Osteoblast (primary cell): ENCODE data around the gene FYB2. TPM values are rescaled to one million over a fixed set of nuclear protein-coding genes. Genes with fewer than 3 reads are reported as not detected.

ENCODE experiments used
- DNase-seq: peaks from one replicate; pipeline ENCODE4 v3.0.0; 2011; ENCODE audit warnings: low spot score, mixed read lengths; ENCODE audit not compliant: insufficient read length; ENCODE audit errors: missing footprints
- H2AFZ ChIP-seq: 2 replicates; pipeline ENCODE4 v1.6.0; 2011; ENCODE audit warnings: mild to moderate bottlenecking, low read length
- H3K27ac ChIP-seq: 2 replicates; pipeline ENCODE4 v1.5.1; 2011; ENCODE audit warnings: mild to moderate bottlenecking, low read depth, low read length, moderate library complexity
- H3K27me3 ChIP-seq: 2 replicates; pipeline ENCODE4 v1.6.0; 2012; ENCODE audit warnings: mild to moderate bottlenecking, control low read depth, inconsistent platforms, low read length, moderate library complexity; ENCODE audit not compliant: insufficient read depth
- H3K36me3 ChIP-seq: 2 replicates; pipeline ENCODE4 v1.5.1; 2011; ENCODE audit warnings: mild to moderate bottlenecking, low read length, control low read depth, moderate library complexity; ENCODE audit not compliant: insufficient read depth
- H3K4me1 ChIP-seq: 2 replicates; pipeline ENCODE4 v1.5.1; 2011; ENCODE audit warnings: mild to moderate bottlenecking, low read length, control low read depth, moderate library complexity; ENCODE audit not compliant: insufficient read depth
- H3K4me2 ChIP-seq: 2 replicates; pipeline ENCODE4 v1.6.0; 2011; ENCODE audit warnings: mild to moderate bottlenecking, low read length; ENCODE audit not compliant: insufficient read depth
- H3K4me3 ChIP-seq: fragments of 200-600 bp; sonication (generic); 3 replicates; pipeline ENCODE4 v1.5.1; 2012; ENCODE audit warnings: mild to moderate bottlenecking, low read length, inconsistent platforms; ENCODE audit not compliant: insufficient read depth
- H3K79me2 ChIP-seq: 2 replicates; pipeline ENCODE4 v1.6.0; 2012; ENCODE audit warnings: mild to moderate bottlenecking, low read length, control low read depth, inconsistent platforms; ENCODE audit not compliant: insufficient read depth
- H3K9me3 ChIP-seq: 2 replicates; pipeline ENCODE4 v1.5.1; 2011; ENCODE audit warnings: low read depth, low read length, control low read depth
- H4K20me1 ChIP-seq: 2 replicates; pipeline ENCODE4 v1.6.0; 2012; ENCODE audit warnings: mild to moderate bottlenecking, low read length, control low read depth; ENCODE audit not compliant: insufficient read depth
- CTCF ChIP-seq: IDR thresholded peaks from 2 replicates; pipeline ENCODE4 v1.5.1; 2011; ENCODE audit warnings: mild to moderate bottlenecking, low read depth, low read length, moderate library complexity; ENCODE audit errors: extremely low read depth
- total RNA-seq: library from RNA; depleted of rRNA; stranded (reverse); fragments of >200 nt; gene quantifications from 2 replicates; pipeline ENCODE4 v1.2.3, GENCODE V29; 2012

Gene FYB2
- total RNA-seq, 1 donor = not detected

GRCh38 chr1:56830052-56830451, 10.8 kb upstream of the FYB2 start:
- Histone ChIP-seq H3K4me2 (no peak overlapping the region), H4K20me1 (no peaks in the 10 kb centered on the region), H3K9me3 (no peaks in the 10 kb centered on the region), H3K27me3 (no peaks in the 10 kb centered on the region), H3K79me2 (no peaks in the 10 kb centered on the region), H3K27ac (no peak overlapping the region), H2AFZ (no peak overlapping the region), H3K4me3 (no peak overlapping the region), H3K4me1 (peaks cover 10% of the 10 kb centered on the region), H3K36me3 (no peaks in the 10 kb centered on the region)
- no peak for TF ChIP-seq CTCF
- no peak for DNase-seq

- no peak overlapping the region for H3K4me2 ChIP-seq
- peaks cover 7% of the 10 kb centered on the region for H3K4me1 ChIP-seq
- no peaks in the 10 kb centered on the region for H3K9me3 ChIP-seq
- peaks cover 6% of the 10 kb centered on the region for H3K27me3 ChIP-seq
- no peak for TF ChIP-seq CTCF
- no peak overlapping the region for H2AFZ ChIP-seq
- no peaks in the 10 kb centered on the region for H3K36me3 ChIP-seq
- no peak overlapping the region for H3K27ac ChIP-seq
- H4K20me1 ChIP-seq = no peaks in the 10 kb centered on the region
- no peak for DNase-seq
- no peak overlapping the region for H3K4me3 ChIP-seq
- H3K79me2 ChIP-seq = no peaks in the 10 kb centered on the region
Measured at GRCh38 chr1:56827711-56828110, 8.5 kb upstream of the FYB2 start.

GRCh38 chr1:56825436-56825835, 6.2 kb upstream of the FYB2 start:
- no peak for DNase-seq
- no peak overlapping the region for H3K4me2 ChIP-seq
- peaks cover 4% of the 10 kb centered on the region for H3K4me1 ChIP-seq
- no peak for TF ChIP-seq CTCF
- H3K4me3 ChIP-seq = no peak overlapping the region
- H4K20me1 ChIP-seq = no peaks in the 10 kb centered on the region
- H3K27ac ChIP-seq = no peak overlapping the region
- no peak overlapping the region for H2AFZ ChIP-seq
- H3K79me2 ChIP-seq = no peaks in the 10 kb centered on the region
- no peaks in the 10 kb centered on the region for H3K36me3 ChIP-seq
- H3K9me3 ChIP-seq = no peaks in the 10 kb centered on the region
- peaks cover 6% of the 10 kb centered on the region for H3K27me3 ChIP-seq

DNA sequence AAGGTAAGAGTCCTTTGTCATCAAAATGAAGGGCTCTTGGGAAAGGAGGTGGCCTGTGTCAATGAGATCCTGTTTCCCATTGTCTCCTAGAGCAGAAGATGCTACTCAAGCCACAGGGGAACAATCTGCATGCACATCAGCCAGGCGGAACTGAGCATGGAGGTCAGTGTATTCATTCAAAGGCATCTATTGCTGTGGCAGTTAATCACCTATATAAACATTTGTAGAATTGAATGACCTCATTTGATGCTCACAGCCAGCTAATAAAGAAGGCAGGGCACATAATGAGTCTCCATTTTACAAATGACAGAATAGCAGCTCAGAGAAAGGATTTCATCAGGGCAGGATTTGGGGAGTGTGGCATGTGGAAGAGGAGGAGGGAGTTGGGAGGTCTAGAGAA, 5.7 kb upstream of the FYB2 start:
- H2AFZ ChIP-seq = no peak overlapping the region
- H3K9me3 ChIP-seq = no peaks in the 10 kb centered on the region
- H3K4me2 ChIP-seq = no peak overlapping the region
- H3K36me3 ChIP-seq = no peaks in the 10 kb centered on the region
- H3K4me1 ChIP-seq = peaks cover 4% of the 10 kb centered on the region
- no peak overlapping the region for H3K27ac ChIP-seq
- H3K27me3 ChIP-seq = peaks cover 6% of the 10 kb centered on the region
- no peaks in the 10 kb centered on the region for H4K20me1 ChIP-seq
- no peak for TF ChIP-seq CTCF
- H3K79me2 ChIP-seq = no peaks in the 10 kb centered on the region
- no peak for DNase-seq
- H3K4me3 ChIP-seq = no peak overlapping the region
